Hepatocyte (in vitro differentiated cells): ENCODE measurements around the gene SMIM1.

ENCODE experiments used
- CTCF ChIP-seq: fragments of 200-600 bp; sonication (generic); IDR thresholded peaks from 2 replicates; pipeline ENCODE4 v1.5.1; 2016; ENCODE audit warnings: antibody characterized with exemption, mild to moderate bottlenecking; ENCODE audit not compliant: poor library complexity
- EZH2phosphoT487 ChIP-seq: fragments of 200-600 bp; sonication (generic); IDR thresholded peaks from one replicate; pipeline ENCODE4 v1.6.1; 2018; ENCODE audit warnings: antibody characterized with exemption, mild to moderate bottlenecking, low read depth, moderate library complexity; ENCODE audit not compliant: unreplicated experiment, severe bottlenecking

GRCh38 chr1:3787349-3787715 lies 14.8 kb downstream of the SMIM1 start:
- TF ChIP-seq EZH2phosphoT487 (no peak), CTCF (no peak)
